Measurements from ENCODE around the gene MIX23.

GRCh38 chr3:122315619-122316018 lies 67.4 kb downstream of the MIX23 start:
- TF ChIP-seq POLR2A (IDR thresholded peaks at IDR 0.05; ENCODE audit: low read length) (no peak), GATA1 (IDR thresholded peaks at IDR 0.05; ENCODE audit: low read depth, low read length) (no peak)
